Right forelimb (tissue), 1 donor: Measurements from ENCODE around the gene ZBTB47.

Source experiments
- DNase-seq: peaks from one replicate; pipeline ENCODE4 v3.0.0-alpha.2; 2018

ZBTB47 gene

GRCh38 chr3:42666577-42666998 lies 13.1 kb downstream of the ZBTB47 start:
- DNase-seq, result no peak

GRCh38 chr3:42667096-42667522 lies 13.6 kb downstream of the ZBTB47 start:
- DNase-seq, result no peak

GRCh38 chr3:42667523-42668412 lies 14.3 kb downstream of the ZBTB47 start:
- DNase-seq, result no peak

GRCh38 chr3:42668413-42668760 lies 14.9 kb downstream of the ZBTB47 start:
- DNase-seq, result no peak

GRCh38 chr3:42668793-42669217 lies 15.3 kb downstream of the ZBTB47 start:
- no peak for DNase-seq

GRCh38 chr3:42670051-42670576 lies 16.6 kb downstream of the ZBTB47 start:
- peak; percentile 13 for DNase-seq

- peak; percentile 30 for DNase-seq
Observed at GRCh38 chr3:42670670-42671069, 17.2 kb downstream of the ZBTB47 start.

- DNase-seq, result no peak
Observed at GRCh38 chr3:42672515-42672914, 19.0 kb downstream of the ZBTB47 start.

- no peak for DNase-seq
Observed at GRCh38 chr3:42673082-42673481, 19.6 kb downstream of the ZBTB47 start.

GRCh38 chr3:42674146-42674545 lies 20.6 kb downstream of the ZBTB47 start:
- DNase-seq, result no peak

GRCh38 chr3:42675909-42676308 lies 22.4 kb downstream of the ZBTB47 start:
- no peak for DNase-seq

- peak; percentile 4 for DNase-seq
Observed at GRCh38 chr3:42678447-42678846, 24.9 kb downstream of the ZBTB47 start.

- peak; percentile 9 for DNase-seq
Observed at GRCh38 chr3:42680271-42680670, 26.8 kb downstream of the ZBTB47 start.

GRCh38 chr3:42680806-42681205 lies 27.3 kb downstream of the ZBTB47 start:
- DNase-seq, result peak; percentile 17

GRCh38 chr3:42681361-42682038 lies 28.0 kb downstream of the ZBTB47 start:
- no peak for DNase-seq

- no peak for DNase-seq
Observed at GRCh38 chr3:42682301-42683070, 29.0 kb downstream of the ZBTB47 start.

- peak; percentile 47 for DNase-seq
Observed at GRCh38 chr3:42683875-42684598, 30.5 kb downstream of the ZBTB47 start.

- DNase-seq, result peak; percentile 31
Observed at GRCh38 chr3:42684632-42685362, 31.3 kb downstream of the ZBTB47 start.

GRCh38 chr3:42685363-42685881 lies 31.9 kb downstream of the ZBTB47 start, which contains the start of gene KLHL40:
Gene KLHL40, plus strand, starts transcription at chr3:42685537. Its CDS starts 82 bp downstream, at chr3:42685619.
- DNase-seq, result peak; percentile 56

GRCh38 chr3:42685891-42686820 lies 32.7 kb downstream of the ZBTB47 start:
- peak; percentile 47 for DNase-seq
